Measurements from ENCODE around the gene UQCC2. TPM values are rescaled to one million over a fixed set of nuclear protein-coding genes. Genes with fewer than 3 reads are reported as not detected.

Gene UQCC2
- total and polyA plus RNA-seq, 3 donors from 2014 or later, result 18.1 to 119 (median 36.2) TPM

GRCh38 chr6:33705268-33705885, 6.1 kb downstream of the UQCC2 start:
- no peak overlapping the region for H3K4me3 ChIP-seq
- no peak overlapping the region for H3K27ac ChIP-seq
- H3K9me3 ChIP-seq, result no peaks in the 10 kb centered on the region
- WGBS, 2 donors, result 89 to 90% methylated on average over 9 of the region's 9 CpGs
- peaks cover 1% of the 10 kb centered on the region for H3K4me1 ChIP-seq
- no peaks in the 10 kb centered on the region for H3K36me3 ChIP-seq (ENCODE audit: low read depth, missing control alignments)
- intact Hi-C loops (cut with DNase I; ENCODE audit: low total_unique reads), result no loop called here
- no peak for DNase-seq
- H3K27me3 ChIP-seq, result no peaks in the 10 kb centered on the region
- TF ChIP-seq POLR2A (IDR thresholded peaks at IDR 0.05), result no peak
- no peak for TF ChIP-seq CTCF (IDR thresholded peaks at IDR 0.05)

GRCh38 chr6:33704215-33705066, 7.1 kb downstream of the UQCC2 start:
- TF ChIP-seq POLR2A (IDR thresholded peaks at IDR 0.05) (no peak), CTCF (IDR thresholded peaks at IDR 0.05) (no peak)
- Histone ChIP-seq H3K36me3 (ENCODE audit: low read depth, missing control alignments) (no peaks in the 10 kb centered on the region), H3K4me1 (peaks cover 3% of the 10 kb centered on the region), H3K27me3 (no peaks in the 10 kb centered on the region), H3K27ac (no peak overlapping the region), H3K9me3 (no peaks in the 10 kb centered on the region), H3K4me3 (no peak overlapping the region)
- WGBS, 2 donors, result 85 to 91% methylated on average over 11 of the region's 11 CpGs
- no peak for DNase-seq
- intact Hi-C loops (cut with DNase I; ENCODE audit: low total_unique reads), result no loop called here

GRCh38 chr6:33702345-33702977, 9.0 kb downstream of the UQCC2 start:
- Histone ChIP-seq H3K4me1 (peaks cover 8% of the 10 kb centered on the region), H3K27me3 (no peaks in the 10 kb centered on the region), H3K9me3 (no peaks in the 10 kb centered on the region), H3K4me3 (no peak overlapping the region), H3K27ac (no peak overlapping the region), H3K36me3 (ENCODE audit: low read depth, missing control alignments) (no peaks in the 10 kb centered on the region)
- intact Hi-C loops (cut with DNase I; ENCODE audit: low total_unique reads), result no loop called here
- DNase-seq, result peak; percentile 74
- TF ChIP-seq CTCF (IDR thresholded peaks at IDR 0.05), result peak; percentile 27 to 67 (median 31)
- no peak for TF ChIP-seq POLR2A (IDR thresholded peaks at IDR 0.05)
- 88 to 96% methylated on average over 1 of the region's 1 CpG for WGBS, 2 donors

- H3K4me3 ChIP-seq, result no peak overlapping the region
- H3K9me3 ChIP-seq, result no peaks in the 10 kb centered on the region
- no peaks in the 10 kb centered on the region for H3K27me3 ChIP-seq
- no peak overlapping the region for H3K27ac ChIP-seq
- DNase-seq, result peak; percentile 85
- peaks cover 25% of the 10 kb centered on the region for H3K4me1 ChIP-seq
- WGBS, 2 donors, result 51 to 61% methylated on average over 9 to 10 of the region's 10 CpGs
- no peaks in the 10 kb centered on the region for H3K36me3 ChIP-seq (ENCODE audit: low read depth, missing control alignments)
- TF ChIP-seq POLR2A (IDR thresholded peaks at IDR 0.05) (no peak), CTCF (IDR thresholded peaks at IDR 0.05) (peak; percentile 28 to 50 (median 47))
- intact Hi-C loops (cut with DNase I; ENCODE audit: low total_unique reads), result no loop called here
Measured at GRCh38 chr6:33700391-33701050, 11.0 kb downstream of the UQCC2 start.

Data from testis (tissue), 3 donors.